Stimulated activated naive B cell treated with anti-CD40 and anti-IgM and Interleukin-4, amounts not matched to agents 10 μg/mL and 1 μg/mL and 100 μg/mL, for 72 hours (primary cell): ENCODE data around the gene ARPC5L.

ENCODE experiments used
- ATAC-seq, 2 donors: fragments of 150-1000 bp; cut with Tn5 transposase; replicated peaks; 2 replicates each; pipeline ENCODE4 v1.10.0; 2021; ENCODE audit warnings: moderate library complexity in 1 of 2
- DNase-seq: peaks from one replicate; pipeline ENCODE4 v3.0.0; 2021
- H3K27ac Mint-ChIP-seq: one replicate; pipeline ENCODE4 v1.8.0; 2022; ENCODE audit warnings: mild to moderate bottlenecking, mixed read lengths
- H3K27me3 Mint-ChIP-seq, 2 donors: one replicate each; pipeline ENCODE4 v1.8.0; 2022; ENCODE audit warnings: mixed read lengths in 2 of 2
- H3K36me3 Mint-ChIP-seq, 2 donors: one replicate each; pipeline ENCODE4 v1.8.0; 2022; ENCODE audit warnings: mixed read lengths in 2 of 2, mild to moderate bottlenecking in 1 of 2
- H3K4me1 Mint-ChIP-seq, 2 donors: one replicate each; pipeline ENCODE4 v1.8.0; 2022; ENCODE audit warnings: mixed read lengths in 2 of 2, mild to moderate bottlenecking in 1 of 2
- H3K4me3 Mint-ChIP-seq, 2 donors: one replicate each; pipeline ENCODE4 v1.8.0; 2022; ENCODE audit warnings: mild to moderate bottlenecking in 2 of 2, mixed read lengths in 2 of 2, moderate library complexity in 1 of 2
- H3K9me3 Mint-ChIP-seq, 2 donors: one replicate each; pipeline ENCODE4 v1.8.0; 2022; ENCODE audit warnings: mixed read lengths in 2 of 2, mild to moderate bottlenecking in 1 of 2

Gene ARPC5L

GRCh38 chr9:124882231-124882630, 20.3 kb downstream of the ARPC5L start:
- no peaks in the 10 kb centered on the region for H3K9me3 Mint-ChIP-seq
- H3K4me3 Mint-ChIP-seq = no peak overlapping the region
- H3K36me3 Mint-ChIP-seq = peaks cover 28 to 50% of the 10 kb centered on the region in 2 donors
- H3K27ac Mint-ChIP-seq = no peak overlapping the region
- peaks cover 0 to 14% of the 10 kb centered on the region in 2 donors for H3K4me1 Mint-ChIP-seq
- H3K27me3 Mint-ChIP-seq = no peaks in the 10 kb centered on the region
- ATAC-seq (no peak), DNase-seq (no peak)

GRCh38 chr9:124884376-124884775, 22.4 kb downstream of the ARPC5L start:
- H3K27me3 Mint-ChIP-seq = no peaks in the 10 kb centered on the region
- peaks cover 0 to 9% of the 10 kb centered on the region in 2 donors for H3K4me1 Mint-ChIP-seq
- no peak for ATAC-seq
- DNase-seq = no peak
- peaks cover 29 to 46% of the 10 kb centered on the region in 2 donors for H3K36me3 Mint-ChIP-seq
- H3K4me3 Mint-ChIP-seq = no peak overlapping the region
- no peak overlapping the region for H3K27ac Mint-ChIP-seq
- no peaks in the 10 kb centered on the region for H3K9me3 Mint-ChIP-seq

GRCh38 chr9:124885551-124885950, 23.6 kb downstream of the ARPC5L start:
- DNase-seq (no peak), ATAC-seq (no peak)
- Mint-ChIP-seq H3K9me3 (no peaks in the 10 kb centered on the region), H3K27ac (no peak overlapping the region), H3K27me3 (no peaks in the 10 kb centered on the region), H3K4me1 (peaks cover 0 to 8% of the 10 kb centered on the region in 2 donors), H3K36me3 (peaks cover 33 to 56% of the 10 kb centered on the region in 2 donors), H3K4me3 (no peak overlapping the region)

GRCh38 chr9:124886461-124886860, 24.5 kb downstream of the ARPC5L start:
- Mint-ChIP-seq H3K27ac (no peak overlapping the region), H3K4me3 (no peak overlapping the region), H3K27me3 (no peaks in the 10 kb centered on the region), H3K9me3 (no peaks in the 10 kb centered on the region), H3K36me3 (peaks cover 33 to 60% of the 10 kb centered on the region in 2 donors), H3K4me1 (peaks cover 0 to 8% of the 10 kb centered on the region in 2 donors)
- no peak for DNase-seq
- no peak for ATAC-seq

GRCh38 chr9:124886866-124887492, 25.0 kb downstream of the ARPC5L start:
- H3K27me3 Mint-ChIP-seq = no peaks in the 10 kb centered on the region
- H3K4me1 Mint-ChIP-seq = peaks cover 0 to 8% of the 10 kb centered on the region in 2 donors
- no peaks in the 10 kb centered on the region for H3K9me3 Mint-ChIP-seq
- no peak for DNase-seq
- ATAC-seq = peak in 1 of 2 donors; percentile 25
- H3K36me3 Mint-ChIP-seq = peaks cover 27 to 55% of the 10 kb centered on the region in 2 donors
- no peak overlapping the region for H3K27ac Mint-ChIP-seq
- H3K4me3 Mint-ChIP-seq = no peak overlapping the region

GRCh38 chr9:124887832-124888231, 25.9 kb downstream of the ARPC5L start:
- DNase-seq = no peak
- ATAC-seq = no peak
- Mint-ChIP-seq H3K36me3 (peaks cover 28 to 57% of the 10 kb centered on the region in 2 donors), H3K27me3 (no peaks in the 10 kb centered on the region), H3K27ac (no peak overlapping the region), H3K4me3 (no peak overlapping the region), H3K4me1 (peaks cover 0 to 8% of the 10 kb centered on the region in 2 donors), H3K9me3 (no peaks in the 10 kb centered on the region)

GRCh38 chr9:124889006-124889405, 27.1 kb downstream of the ARPC5L start:
- no peak for ATAC-seq
- H3K27me3 Mint-ChIP-seq = no peaks in the 10 kb centered on the region
- no peak for DNase-seq
- no peak overlapping the region for H3K4me3 Mint-ChIP-seq
- peaks cover 28 to 61% of the 10 kb centered on the region in 2 donors for H3K36me3 Mint-ChIP-seq
- H3K4me1 Mint-ChIP-seq = peaks cover 0 to 8% of the 10 kb centered on the region in 2 donors
- H3K9me3 Mint-ChIP-seq = no peaks in the 10 kb centered on the region
- no peak overlapping the region for H3K27ac Mint-ChIP-seq

- ATAC-seq = no peak
- no peaks in the 10 kb centered on the region for H3K27me3 Mint-ChIP-seq
- no peak for DNase-seq
- no peak overlapping the region for H3K27ac Mint-ChIP-seq
- H3K9me3 Mint-ChIP-seq = no peaks in the 10 kb centered on the region
- H3K36me3 Mint-ChIP-seq = peaks cover 32 to 66% of the 10 kb centered on the region in 2 donors
- no peak overlapping the region for H3K4me3 Mint-ChIP-seq
- H3K4me1 Mint-ChIP-seq = peaks cover 0 to 9% of the 10 kb centered on the region in 2 donors
Measured at GRCh38 chr9:124890179-124890578, 28.2 kb downstream of the ARPC5L start.

GRCh38 chr9:124894035-124894740, 32.3 kb downstream of the ARPC5L start:
- Mint-ChIP-seq H3K36me3 (peaks cover 34 to 60% of the 10 kb centered on the region in 2 donors), H3K27ac (no peak overlapping the region), H3K27me3 (no peaks in the 10 kb centered on the region), H3K4me1 (peaks cover 5 to 8% of the 10 kb centered on the region in 2 donors), H3K9me3 (no peaks in the 10 kb centered on the region), H3K4me3 (no peak overlapping the region)
- ATAC-seq = no peak
- no peak for DNase-seq

GRCh38 chr9:124894741-124895170, 32.8 kb downstream of the ARPC5L start:
- peak; percentile 75 to 77 for ATAC-seq
- H3K27me3 Mint-ChIP-seq = no peaks in the 10 kb centered on the region
- no peak overlapping the region for H3K4me3 Mint-ChIP-seq
- H3K9me3 Mint-ChIP-seq = no peaks in the 10 kb centered on the region
- peaks cover 34 to 61% of the 10 kb centered on the region in 2 donors for H3K36me3 Mint-ChIP-seq
- peaks cover 5 to 8% of the 10 kb centered on the region in 2 donors for H3K4me1 Mint-ChIP-seq
- H3K27ac Mint-ChIP-seq = peak overlapping the region; percentile 52
- no peak for DNase-seq

- no peak overlapping the region for H3K27ac Mint-ChIP-seq
- no peaks in the 10 kb centered on the region for H3K9me3 Mint-ChIP-seq
- H3K36me3 Mint-ChIP-seq = peaks cover 36 to 51% of the 10 kb centered on the region in 2 donors
Measured at GRCh38 chr9:124897570-124898460, 35.9 kb downstream of the ARPC5L start.

GRCh38 chr9:124899845-124900244, 37.9 kb downstream of the ARPC5L start:
- Mint-ChIP-seq H3K27ac (no peak overlapping the region), H3K9me3 (no peaks in the 10 kb centered on the region), H3K27me3 (no peaks in the 10 kb centered on the region), H3K36me3 (peaks cover 39 to 46% of the 10 kb centered on the region in 2 donors), H3K4me1 (peaks cover 5 to 6% of the 10 kb centered on the region in 2 donors), H3K4me3 (no peak overlapping the region)
- DNase-seq (no peak), ATAC-seq (no peak)

More at GRCh38 chr9:124897570-124898460, 35.9 kb downstream of the ARPC5L start:
- H3K4me1 Mint-ChIP-seq = peaks cover 5 to 8% of the 10 kb centered on the region in 2 donors
- no peak for DNase-seq
- no peak for ATAC-seq
- no peaks in the 10 kb centered on the region for H3K27me3 Mint-ChIP-seq
- H3K4me3 Mint-ChIP-seq = no peak overlapping the region

GRCh38 chr9:124906966-124907365, 45.0 kb downstream of the ARPC5L start:
- Mint-ChIP-seq H3K27me3 (no peaks in the 10 kb centered on the region), H3K27ac (no peak overlapping the region), H3K36me3 (peaks cover 20 to 45% of the 10 kb centered on the region in 2 donors), H3K4me1 (peaks cover 0 to 5% of the 10 kb centered on the region in 2 donors), H3K4me3 (no peak overlapping the region), H3K9me3 (no peaks in the 10 kb centered on the region)
- ATAC-seq (no peak), DNase-seq (no peak)

GRCh38 chr9:124908098-124908497, 46.2 kb downstream of the ARPC5L start:
- Mint-ChIP-seq H3K36me3 (peaks cover 22 to 46% of the 10 kb centered on the region in 2 donors), H3K4me1 (peaks cover 0 to 5% of the 10 kb centered on the region in 2 donors), H3K9me3 (no peaks in the 10 kb centered on the region), H3K27me3 (no peaks in the 10 kb centered on the region), H3K27ac (no peak overlapping the region), H3K4me3 (no peak overlapping the region)
- ATAC-seq (no peak), DNase-seq (no peak)
